Bronchial epithelial cell (primary cell): Measurements from ENCODE around the gene SIL1. TPM values are rescaled to one million over a fixed set of nuclear protein-coding genes. Genes with fewer than 3 reads are reported as not detected.

ENCODE experiments used
- DNase-seq: peaks from one replicate; pipeline ENCODE4 v3.0.0-alpha.2; 2010; ENCODE audit warnings: low read depth
- FAIRE-seq: peaks from 2 replicates; lab custom pipeline; 2011; peaks lifted over from hg19 to GRCh38; lab: Jason Lieb, UNC
- H3K27me3 ChIP-seq: 2 replicates; pipeline ENCODE4 v1.5.1; 2011; ENCODE audit warnings: low read length; ENCODE audit not compliant: control insufficient read depth, insufficient read depth
- H3K36me3 ChIP-seq: 2 replicates; pipeline ENCODE4 v1.5.1; 2011; ENCODE audit warnings: low read length; ENCODE audit not compliant: control insufficient read depth, insufficient read depth
- H3K4me3 ChIP-seq: 2 replicates; pipeline ENCODE4 v1.5.1; 2011; ENCODE audit warnings: mild to moderate bottlenecking, low read depth, low read length, control low read depth
- total RNA-seq: library from RNA; depleted of rRNA; stranded (reverse); fragments of >200 nt; gene quantifications from 2 replicates; pipeline ENCODE4 v1.2.1, GENCODE V29; 2014
- TF ChIP-seq, protein P1 (sequence below): IDR thresholded peaks from 2 replicates; pipeline ENCODE4 v1.5.1; 2011; ENCODE audit warnings: mild to moderate bottlenecking, moderate library complexity, low read length, control low read depth, inconsistent platforms; ENCODE audit not compliant: insufficient read depth, severe bottlenecking

SIL1 gene
- total RNA-seq, 1 donor from 2014 or later, result 85.3 TPM

GRCh38 chr5:138949988-138950387, 248.2 kb downstream of the SIL1 start:
- Histone ChIP-seq H3K27me3 (no peaks in the 10 kb centered on the region), H3K36me3 (peaks cover 10% of the 10 kb centered on the region), H3K4me3 (no peak overlapping the region)
- DNase-seq (no peak), FAIRE-seq (peak; percentile 64)
- TF ChIP-seq, protein P1, sequence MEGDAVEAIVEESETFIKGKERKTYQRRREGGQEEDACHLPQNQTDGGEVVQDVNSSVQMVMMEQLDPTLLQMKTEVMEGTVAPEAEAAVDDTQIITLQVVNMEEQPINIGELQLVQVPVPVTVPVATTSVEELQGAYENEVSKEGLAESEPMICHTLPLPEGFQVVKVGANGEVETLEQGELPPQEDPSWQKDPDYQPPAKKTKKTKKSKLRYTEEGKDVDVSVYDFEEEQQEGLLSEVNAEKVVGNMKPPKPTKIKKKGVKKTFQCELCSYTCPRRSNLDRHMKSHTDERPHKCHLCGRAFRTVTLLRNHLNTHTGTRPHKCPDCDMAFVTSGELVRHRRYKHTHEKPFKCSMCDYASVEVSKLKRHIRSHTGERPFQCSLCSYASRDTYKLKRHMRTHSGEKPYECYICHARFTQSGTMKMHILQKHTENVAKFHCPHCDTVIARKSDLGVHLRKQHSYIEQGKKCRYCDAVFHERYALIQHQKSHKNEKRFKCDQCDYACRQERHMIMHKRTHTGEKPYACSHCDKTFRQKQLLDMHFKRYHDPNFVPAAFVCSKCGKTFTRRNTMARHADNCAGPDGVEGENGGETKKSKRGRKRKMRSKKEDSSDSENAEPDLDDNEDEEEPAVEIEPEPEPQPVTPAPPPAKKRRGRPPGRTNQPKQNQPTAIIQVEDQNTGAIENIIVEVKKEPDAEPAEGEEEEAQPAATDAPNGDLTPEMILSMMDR, result no peak

DNA sequence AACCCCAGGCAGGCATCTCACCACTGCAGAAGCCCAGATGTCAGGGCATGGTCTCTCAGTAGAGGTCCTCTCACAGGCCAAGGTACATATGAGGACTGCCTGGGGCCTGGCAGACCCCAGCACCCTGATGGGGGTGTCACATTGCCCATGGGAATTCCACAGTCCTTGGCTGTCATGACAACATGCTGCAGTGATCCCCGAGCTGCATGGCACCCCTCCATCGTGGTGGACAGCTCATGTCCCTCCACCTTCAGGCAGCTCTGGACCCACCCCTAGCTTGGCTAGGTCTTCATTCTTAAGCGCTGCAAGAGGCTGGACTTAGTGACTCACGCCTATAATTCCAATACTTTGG, 249.0 kb downstream of the SIL1 start:
- TF ChIP-seq, protein P1, result no peak

DNA sequence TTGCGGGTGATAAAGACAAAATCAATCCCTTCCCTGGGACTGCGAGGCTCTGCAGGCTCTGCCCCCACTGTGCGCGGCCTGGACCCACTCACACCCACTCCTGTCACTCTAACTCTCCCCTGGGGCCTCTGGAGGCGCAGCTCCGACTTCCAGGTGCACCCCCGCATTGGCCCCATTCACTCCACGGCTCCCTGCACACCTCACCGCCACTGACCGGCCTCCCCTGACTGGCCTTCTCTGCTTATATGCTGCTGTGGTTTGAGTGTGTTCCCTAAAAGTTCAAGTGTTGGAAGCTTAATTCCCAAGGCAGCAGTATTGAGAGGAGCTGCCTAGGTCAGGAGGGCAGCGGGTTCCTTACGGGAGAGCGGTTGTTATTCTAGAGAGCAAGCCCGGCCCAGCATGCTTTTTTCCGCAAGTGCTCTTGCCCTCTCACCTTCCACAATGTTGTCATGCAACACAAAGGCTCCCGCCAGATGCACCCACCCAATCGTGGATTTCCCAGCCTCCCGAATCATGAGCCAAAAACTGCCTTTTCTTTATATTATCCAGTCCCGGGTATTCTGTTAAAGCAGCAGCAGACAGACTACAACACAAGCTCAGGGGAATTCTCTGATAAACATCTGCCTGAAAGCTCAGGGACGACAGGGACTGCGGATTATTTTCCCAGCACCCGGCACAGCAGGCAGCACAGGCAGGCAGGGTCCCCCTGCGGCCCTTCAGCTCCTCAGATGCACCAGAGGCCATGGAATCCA, 249.5 kb downstream of the SIL1 start:
- Histone ChIP-seq H3K4me3 (no peak overlapping the region), H3K27me3 (no peaks in the 10 kb centered on the region), H3K36me3 (peaks cover 10% of the 10 kb centered on the region)
- TF ChIP-seq, protein P1, result no peak
- FAIRE-seq (no peak), DNase-seq (no peak)

More for the DNA sequence above, 249.0 kb downstream of the SIL1 start:
- no peak overlapping the region for H3K4me3 ChIP-seq
- H3K27me3 ChIP-seq, result no peaks in the 10 kb centered on the region
- H3K36me3 ChIP-seq, result peaks cover 10% of the 10 kb centered on the region
- DNase-seq, result no peak
- no peak for FAIRE-seq

- H3K27me3 ChIP-seq, result no peaks in the 10 kb centered on the region
- no peak for FAIRE-seq
- no peak for DNase-seq
- peaks cover 10% of the 10 kb centered on the region for H3K36me3 ChIP-seq
- TF ChIP-seq, protein P1, result no peak
- H3K4me3 ChIP-seq, result no peak overlapping the region
Observed at GRCh38 chr5:138947780-138948179, 250.4 kb downstream of the SIL1 start.

DNA sequence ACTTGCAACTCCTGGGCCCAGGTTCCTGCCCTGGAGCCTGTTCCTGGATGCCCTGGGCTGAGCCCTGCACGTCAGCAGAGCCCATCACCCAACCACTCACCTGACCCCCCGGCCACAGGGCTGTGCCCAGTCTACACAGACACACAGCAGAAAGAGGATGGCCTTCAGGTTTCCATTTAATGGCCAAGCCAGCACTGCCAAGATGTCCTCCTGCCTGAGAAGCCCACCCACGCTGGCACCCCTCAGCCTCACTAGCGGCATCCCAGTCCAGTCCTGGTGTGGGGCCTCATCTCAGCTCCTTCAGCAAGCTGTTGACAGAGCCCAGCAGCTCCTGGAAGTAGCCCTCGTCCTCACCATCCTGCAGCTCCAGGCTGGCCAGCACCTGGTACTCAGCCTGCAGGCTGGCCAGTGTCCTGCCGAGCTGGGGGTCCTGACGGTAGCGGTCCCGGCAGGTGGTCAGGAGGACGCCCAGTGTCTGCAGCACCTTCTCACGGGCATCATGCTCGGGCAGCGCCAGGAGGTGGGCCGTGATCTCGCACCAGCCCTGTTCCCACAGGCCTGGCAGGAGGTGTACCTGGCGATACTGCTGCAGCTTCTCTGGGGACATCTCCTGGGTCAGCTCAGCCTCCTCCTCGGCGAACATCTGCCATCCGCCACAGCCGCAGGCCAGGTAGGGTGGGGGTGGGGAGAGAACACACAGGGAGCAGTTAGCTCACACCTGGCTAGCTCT, 251.2 kb downstream of the SIL1 start:
- H3K4me3 ChIP-seq, result no peak overlapping the region
- no peak for FAIRE-seq
- TF ChIP-seq, protein P1, result no peak
- H3K36me3 ChIP-seq, result peaks cover 10% of the 10 kb centered on the region
- DNase-seq, result no peak
- no peaks in the 10 kb centered on the region for H3K27me3 ChIP-seq

- DNase-seq, result no peak
- no peak for FAIRE-seq
- peaks cover 7% of the 10 kb centered on the region for H3K36me3 ChIP-seq
- H3K27me3 ChIP-seq, result no peaks in the 10 kb centered on the region
- TF ChIP-seq, protein P1, result no peak
- no peak overlapping the region for H3K4me3 ChIP-seq
Observed at GRCh38 chr5:138946241-138946623, 251.9 kb downstream of the SIL1 start.
